PC-3 (cell line): ENCODE measurements around the gene SEMA5A. TPM values are rescaled to one million over a fixed set of nuclear protein-coding genes. Genes with fewer than 3 reads are reported as not detected.
A peak's percentile ranks its signal among the peaks of the same experiment; 100 is the strongest.

Experiments
- ATAC-seq: fragments of 200-7000 bp; cut with Tn5 transposase; 2 replicates; pipeline ENCODE4 v1.9.1; 2020; ENCODE audit warnings: mild to moderate bottlenecking, moderate library complexity
- BruUV-seq: library from RNA; stranded (reverse); fragments of 400-500 nt; replicated peaks from 2 replicates; lab custom pipeline; 2021; lab: Mats Ljungman, UMichigan
- CTCF ChIA-PET: fragments of 300-600 bp; sonication (Branson Sonifier 250); formaldehyde crosslinking; loops from one replicate; lab custom pipeline; 2022; ENCODE audit warnings: antibody characterized with exemption; lab: Charles Lee
- POLR2A ChIA-PET: fragments of 300-600 bp; sonication (Branson Sonifier 250); formaldehyde crosslinking; loops from one replicate; lab custom pipeline; 2022; ENCODE audit warnings: antibody characterized with exemption; ENCODE audit not compliant: unreplicated experiment; lab: Charles Lee
- DNase-seq: peaks from one replicate; pipeline ENCODE4 v3.0.0-alpha.2; 2015
- H2AFZ ChIP-seq: fragments of 300-600 bp; sonication (generic); 2 replicates; pipeline ENCODE4 v1.6.0; 2016; ENCODE audit warnings: antibody characterized with exemption, low read length
- H3F3A ChIP-seq: fragments of 300-600 bp; sonication (generic); one replicate; pipeline ENCODE4 v1.6.0; 2017; ENCODE audit warnings: antibody characterized with exemption, low read length, control low read depth, mild to moderate bottlenecking; ENCODE audit not compliant: unreplicated experiment
- H3K27ac ChIP-seq: fragments of 300-600 bp; sonication (generic); 2 replicates; pipeline ENCODE4 v1.5.1; 2016; ENCODE audit warnings: mild to moderate bottlenecking, low read length
- H3K27me3 ChIP-seq: fragments of 300-600 bp; sonication (generic); 2 replicates; pipeline ENCODE4 v1.6.1; 2016; ENCODE audit warnings: low read length, mixed read lengths
- H3K36me3 ChIP-seq: fragments of 300-600 bp; sonication (generic); 2 replicates; pipeline ENCODE4 v1.6.1; 2016; ENCODE audit warnings: low read depth, mixed run types, low read length, mixed read lengths
- H3K4me1 ChIP-seq: fragments of 300-600 bp; sonication (generic); 2 replicates; pipeline ENCODE4 v1.5.1; 2016; ENCODE audit warnings: low read length; ENCODE audit not compliant: insufficient read depth
- H3K4me2 ChIP-seq: fragments of 300-600 bp; sonication (generic); 2 replicates; pipeline ENCODE4 v1.6.0; 2016; ENCODE audit warnings: low read length
- H3K4me3 ChIP-seq: fragments of 300-600 bp; sonication (generic); 2 replicates; pipeline ENCODE4 v1.5.1; 2016; ENCODE audit warnings: mild to moderate bottlenecking, low read length, mixed read lengths
- H3K79me2 ChIP-seq: fragments of 300-600 bp; sonication (generic); 2 replicates; pipeline ENCODE4 v1.6.1; 2017; ENCODE audit warnings: low read length, mixed read lengths
- H3K9ac ChIP-seq: fragments of 300-600 bp; sonication (generic); 2 replicates; pipeline ENCODE4 v1.6.0; 2016; ENCODE audit warnings: mild to moderate bottlenecking, low read length
- H3K9me2 ChIP-seq: fragments of 300-600 bp; sonication (generic); replicated peaks from 2 replicates; pipeline ENCODE4 v1.6.1; 2016; ENCODE audit warnings: mixed run types, low read length, mixed read lengths
- H3K9me3 ChIP-seq: fragments of 300-600 bp; sonication (generic); 2 replicates; pipeline ENCODE4 v1.6.1; 2016; ENCODE audit warnings: low read length, mixed read lengths
- H4K20me1 ChIP-seq: fragments of 300-600 bp; sonication (generic); 2 replicates; pipeline ENCODE4 v1.6.1; 2016; ENCODE audit warnings: low read length, mixed read lengths
- EZH2 ChIP-seq: fragments of 300-600 bp; sonication (generic); IDR thresholded peaks from one replicate; pipeline ENCODE4 v1.6.1; 2017; ENCODE audit warnings: antibody characterized with exemption, mild to moderate bottlenecking, low read length; ENCODE audit not compliant: unreplicated experiment
- EZH2phosphoT487 ChIP-seq: fragments of 300-600 bp; sonication (generic); IDR thresholded peaks from 2 replicates; pipeline ENCODE4 v1.6.1; 2018; ENCODE audit warnings: mild to moderate bottlenecking, antibody characterized with exemption, low read length, borderline replicate concordance
- intact Hi-C: fragments of 100-400 bp; cut with micrococcal nuclease; formaldehyde crosslinking; loops from 2 replicates; pipeline ENCODE4 v1.9.0; 2023
- total RNA-seq: library from RNA; depleted of rRNA; stranded (reverse); fragments of >200 nt; gene quantifications from 2 replicates; pipeline ENCODE4 v1.2.3, GENCODE V29; 2014
- TF ChIP-seq, protein P1 (sequence below): fragments of 300-600 bp; sonication (generic); conservative IDR thresholded peaks from 2 replicates; pipeline ENCODE4 v1.5.1; 2017; ENCODE audit warnings: antibody characterized with exemption, low read depth, mild to moderate bottlenecking, low read length

The SEMA5A gene
- total RNA-seq, 1 experiment from 2014 or later = 4.4 TPM

GRCh38 chr5:9351546-9351945 lies 194.3 kb downstream of the SEMA5A start:
- H3K79me2 ChIP-seq = no peaks in the 10 kb centered on the region
- CTCF ChIA-PET = no interaction called here
- ATAC-seq (no peak), DNase-seq (no peak)
- H3K9me2 ChIP-seq = no peaks in the 10 kb centered on the region; the same call in 1 of the 2 replicates
- no peaks in the 10 kb centered on the region for H3K36me3 ChIP-seq
- H3K27me3 ChIP-seq = no peaks in the 10 kb centered on the region
- H4K20me1 ChIP-seq = no peaks in the 10 kb centered on the region
- H3K27ac ChIP-seq = no peak overlapping the region
- H3K9me3 ChIP-seq = no peaks in the 10 kb centered on the region
- no peak overlapping the region for H3K4me3 ChIP-seq
- no peak overlapping the region for H3K4me2 ChIP-seq
- BruUV-seq = no TSS peak
- no peak overlapping the region for H2AFZ ChIP-seq
- no peak overlapping the region for H3K9ac ChIP-seq
- intact Hi-C loops = no loop called here
- peaks cover 33% of the 10 kb centered on the region for H3K4me1 ChIP-seq
- H3F3A ChIP-seq = peaks cover 9% of the 10 kb centered on the region
- TF ChIP-seq EZH2phosphoT487 (no peak), EZH2 (no peak)
- TF ChIP-seq, protein P1, sequence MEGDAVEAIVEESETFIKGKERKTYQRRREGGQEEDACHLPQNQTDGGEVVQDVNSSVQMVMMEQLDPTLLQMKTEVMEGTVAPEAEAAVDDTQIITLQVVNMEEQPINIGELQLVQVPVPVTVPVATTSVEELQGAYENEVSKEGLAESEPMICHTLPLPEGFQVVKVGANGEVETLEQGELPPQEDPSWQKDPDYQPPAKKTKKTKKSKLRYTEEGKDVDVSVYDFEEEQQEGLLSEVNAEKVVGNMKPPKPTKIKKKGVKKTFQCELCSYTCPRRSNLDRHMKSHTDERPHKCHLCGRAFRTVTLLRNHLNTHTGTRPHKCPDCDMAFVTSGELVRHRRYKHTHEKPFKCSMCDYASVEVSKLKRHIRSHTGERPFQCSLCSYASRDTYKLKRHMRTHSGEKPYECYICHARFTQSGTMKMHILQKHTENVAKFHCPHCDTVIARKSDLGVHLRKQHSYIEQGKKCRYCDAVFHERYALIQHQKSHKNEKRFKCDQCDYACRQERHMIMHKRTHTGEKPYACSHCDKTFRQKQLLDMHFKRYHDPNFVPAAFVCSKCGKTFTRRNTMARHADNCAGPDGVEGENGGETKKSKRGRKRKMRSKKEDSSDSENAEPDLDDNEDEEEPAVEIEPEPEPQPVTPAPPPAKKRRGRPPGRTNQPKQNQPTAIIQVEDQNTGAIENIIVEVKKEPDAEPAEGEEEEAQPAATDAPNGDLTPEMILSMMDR = no peak
- POLR2A ChIA-PET = no interaction called here

DNA sequence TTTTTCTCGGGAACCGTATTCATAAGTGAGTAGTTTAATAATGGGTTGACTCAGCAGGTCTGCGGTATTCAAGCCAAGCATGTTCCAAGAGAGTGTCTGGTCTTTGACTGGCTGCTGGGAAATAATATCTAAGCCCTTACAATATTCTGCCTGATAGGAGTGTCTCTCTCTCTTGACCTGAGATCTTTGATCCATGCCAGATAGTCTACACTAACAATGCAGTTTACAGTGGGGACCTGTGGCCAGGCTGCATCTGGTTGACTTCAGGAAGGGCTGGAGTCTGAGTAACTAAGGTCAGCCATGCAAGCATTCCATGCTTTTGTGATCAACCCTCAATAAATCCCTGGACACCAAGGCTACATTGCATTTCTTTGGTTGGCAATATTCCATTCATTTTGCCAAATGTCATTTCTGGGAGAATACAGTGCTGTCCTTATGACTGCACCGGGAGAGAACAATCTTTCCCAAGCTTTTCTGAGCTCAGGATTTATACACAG lies 195.5 kb downstream of the SEMA5A start:
- no peaks in the 10 kb centered on the region for H3K27me3 ChIP-seq
- peaks cover 9% of the 10 kb centered on the region for H3F3A ChIP-seq
- CTCF ChIA-PET = no interaction called here
- H3K4me1 ChIP-seq = peaks cover 33% of the 10 kb centered on the region
- ATAC-seq = no peak
- H3K9me2 ChIP-seq = no peaks in the 10 kb centered on the region; the same call in 1 of the 2 replicates
- POLR2A ChIA-PET = no interaction called here
- H3K4me3 ChIP-seq = no peak overlapping the region
- DNase-seq = peak; percentile 52
- H3K27ac ChIP-seq = no peak overlapping the region
- intact Hi-C loops = no loop called here
- H3K36me3 ChIP-seq = no peaks in the 10 kb centered on the region
- H3K4me2 ChIP-seq = no peak overlapping the region
- no TSS peak for BruUV-seq
- no peaks in the 10 kb centered on the region for H4K20me1 ChIP-seq
- TF ChIP-seq EZH2 (no peak), EZH2phosphoT487 (no peak)
- TF ChIP-seq, protein P1 = no peak
- no peak overlapping the region for H3K9ac ChIP-seq
- H3K9me3 ChIP-seq = no peaks in the 10 kb centered on the region
- H2AFZ ChIP-seq = no peak overlapping the region
- no peaks in the 10 kb centered on the region for H3K79me2 ChIP-seq

DNA sequence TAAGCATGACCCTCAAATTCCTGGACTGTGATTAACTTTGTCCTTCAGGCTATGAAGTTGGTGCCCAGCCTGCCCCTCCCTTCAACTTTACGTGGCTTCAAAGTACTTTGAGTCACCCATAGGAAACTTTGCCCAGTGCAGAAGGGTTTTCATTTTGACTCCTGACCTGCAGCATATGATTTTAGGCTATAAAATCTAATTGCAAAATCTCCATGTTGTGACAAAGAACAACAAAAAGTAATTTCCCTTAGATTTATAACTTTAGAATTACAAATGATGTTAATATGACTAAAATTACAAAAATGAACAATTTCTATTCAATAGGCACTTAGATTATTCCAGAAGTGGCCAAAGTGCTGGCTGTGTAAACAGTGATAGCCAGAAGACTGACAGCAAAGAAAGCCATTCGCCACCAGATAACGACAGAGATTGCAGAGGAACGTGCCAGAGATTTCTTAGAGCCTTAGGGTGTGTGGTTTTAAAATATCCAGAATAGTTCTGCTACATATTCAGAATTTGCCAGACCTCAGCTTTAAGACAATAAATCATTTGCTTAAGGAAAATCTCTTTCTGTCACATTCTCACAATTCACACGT lies 197.4 kb downstream of the SEMA5A start:
- POLR2A ChIA-PET = no interaction called here
- Histone ChIP-seq H3K9ac (no peak overlapping the region), H3K27me3 (no peaks in the 10 kb centered on the region), H3K9me3 (no peaks in the 10 kb centered on the region), H2AFZ (peak overlapping the region; percentile 14), H3K27ac (peak overlapping the region; percentile 44), H3K9me2 (no peaks in the 10 kb centered on the region; the same call in 1 of the 2 replicates), H3K4me3 (peak overlapping the region; percentile 33), H3K4me1 (peaks cover 36% of the 10 kb centered on the region), H3K36me3 (no peaks in the 10 kb centered on the region), H4K20me1 (no peaks in the 10 kb centered on the region), H3K79me2 (no peaks in the 10 kb centered on the region), H3F3A (peaks cover 9% of the 10 kb centered on the region), H3K4me2 (peak overlapping the region; percentile 70)
- intact Hi-C loops = loop anchor here (2.0 kb wide), 2 partner anchors 28 to 108 kb away; no protein-coding TSS in a partner anchor
- DNase-seq (peak; percentile 98), ATAC-seq (peak; percentile 92)
- CTCF ChIA-PET = no interaction called here
- no TSS peak for BruUV-seq
- TF ChIP-seq, protein P1 = no peak
- no peak for TF ChIP-seq EZH2
- TF ChIP-seq EZH2phosphoT487 = no peak
